Smooth muscle cell (in vitro differentiated cells): Measurements from ENCODE around the gene PLAU. TPM values are rescaled to one million over a fixed set of nuclear protein-coding genes. Genes with fewer than 3 reads are reported as not detected.

Source experiments
- DNase-seq: peaks from one replicate; lab custom pipeline; 2025; ENCODE audit not compliant: unreplicated experiment; lab: John Stamatoyannopoulos, UW
- H2AFZ ChIP-seq: fragments of 200-600 bp; sonication (generic); 2 replicates; pipeline ENCODE4 v1.6.0; 2016; ENCODE audit warnings: antibody characterized with exemption, low read depth, mild to moderate bottlenecking
- H3F3A ChIP-seq: fragments of 200-600 bp; sonication (generic); 2 replicates; pipeline ENCODE4 v1.6.0; 2017; ENCODE audit warnings: antibody characterized with exemption, low read depth
- H3K27ac ChIP-seq: fragments of 200-600 bp; sonication (generic); 2 replicates; pipeline ENCODE4 v1.5.1; 2016; ENCODE audit warnings: low read depth, mild to moderate bottlenecking
- H3K27me3 ChIP-seq: fragments of 200-600 bp; sonication (generic); 2 replicates; pipeline ENCODE4 v1.6.1; 2016; ENCODE audit warnings: low read depth, mild to moderate bottlenecking
- H3K36me3 ChIP-seq: fragments of 200-600 bp; sonication (generic); 2 replicates; pipeline ENCODE4 v1.5.1; 2016; ENCODE audit warnings: low read depth
- H3K4me1 ChIP-seq: fragments of 200-600 bp; sonication (generic); 2 replicates; pipeline ENCODE4 v1.5.1; 2016; ENCODE audit warnings: low read depth
- H3K4me2 ChIP-seq: fragments of 200-600 bp; sonication (generic); 2 replicates; pipeline ENCODE4 v1.6.0; 2016; ENCODE audit warnings: mild to moderate bottlenecking
- H3K4me3 ChIP-seq: fragments of 200-600 bp; sonication (generic); 2 replicates; pipeline ENCODE4 v1.5.1; 2016; ENCODE audit warnings: mild to moderate bottlenecking
- H3K79me2 ChIP-seq: fragments of 200-600 bp; sonication (generic); 2 replicates; pipeline ENCODE4 v1.6.0; 2016; ENCODE audit warnings: low read depth, mild to moderate bottlenecking
- H3K9ac ChIP-seq: fragments of 200-600 bp; sonication (generic); 2 replicates; pipeline ENCODE4 v1.6.0; 2016; ENCODE audit warnings: low read depth
- H3K9me3 ChIP-seq: fragments of 200-600 bp; sonication (generic); replicated peaks from 2 replicates; pipeline ENCODE4 v1.5.1; 2016; ENCODE audit warnings: low read depth
- H4K20me1 ChIP-seq: fragments of 200-600 bp; sonication (generic); 2 replicates; pipeline ENCODE4 v1.6.0; 2016; ENCODE audit warnings: low read depth
- WGBS: methylation state at CpG from one replicate; pipeline ENCODE4 v1.1.7; 2016; ENCODE audit warnings: low lambda C conversion rate; 5-methylcytosine and 5-hydroxymethylcytosine counted together
- polyA plus RNA-seq: library from polyadenylated mRNA; unstranded; fragments of >200 nt; fragmentation: Nextera tagmentation; extraction: Ambion mirVana; gene quantifications from 2 replicates; pipeline ENCODE4 v1.2.1, GENCODE V29; 2016
- total RNA-seq: library from RNA; depleted of rRNA; stranded (reverse); fragments of >200 nt; gene quantifications from 2 replicates; pipeline ENCODE4 v1.2.3, GENCODE V29; 2014
- TF ChIP-seq, protein P1 (sequence below): fragments of 200-600 bp; sonication (generic); IDR thresholded peaks from 2 replicates; pipeline ENCODE4 v1.5.1; 2017; ENCODE audit warnings: borderline replicate concordance, mild to moderate bottlenecking, antibody characterized with exemption; ENCODE audit not compliant: insufficient read depth, poor library complexity, severe bottlenecking

Gene PLAU
- total and polyA plus RNA-seq, 2 experiments from 2014 or later: 9.2 to 10.7 TPM

DNA sequence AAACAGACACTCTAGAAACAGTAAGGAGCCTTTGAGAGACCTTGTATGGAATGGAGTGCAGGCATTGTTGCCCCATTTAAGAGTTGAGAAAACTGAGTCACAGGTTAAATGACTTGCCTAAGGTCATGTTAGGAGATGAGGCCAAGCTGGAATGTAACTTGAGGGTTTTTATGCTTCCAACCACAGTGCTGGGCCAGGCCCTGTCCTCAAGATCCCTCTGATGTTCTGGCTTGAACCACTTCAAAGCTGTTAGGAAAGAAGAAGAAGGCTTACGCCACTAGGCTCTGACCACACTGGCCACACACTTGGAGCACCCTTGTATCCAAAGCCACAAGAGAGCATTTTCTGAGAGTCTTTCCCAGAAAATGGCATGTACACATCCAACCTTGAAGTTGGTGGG, 42.7 kb downstream of the PLAU start:
- Histone ChIP-seq H2AFZ (no peak overlapping the region), H3K4me3 (no peak overlapping the region), H4K20me1 (no peaks in the 10 kb centered on the region), H3K36me3 (no peaks in the 10 kb centered on the region), H3F3A (peaks cover 15% of the 10 kb centered on the region), H3K4me2 (no peak overlapping the region), H3K27ac (no peak overlapping the region), H3K9ac (no peak overlapping the region), H3K4me1 (peaks cover 7% of the 10 kb centered on the region), H3K79me2 (no peaks in the 10 kb centered on the region), H3K9me3 (no peaks in the 10 kb centered on the region), H3K27me3 (no peaks in the 10 kb centered on the region)
- DNase-seq: no peak
- WGBS: 28% methylated on average over 1 of the region's 1 CpG
- TF ChIP-seq, protein P1, sequence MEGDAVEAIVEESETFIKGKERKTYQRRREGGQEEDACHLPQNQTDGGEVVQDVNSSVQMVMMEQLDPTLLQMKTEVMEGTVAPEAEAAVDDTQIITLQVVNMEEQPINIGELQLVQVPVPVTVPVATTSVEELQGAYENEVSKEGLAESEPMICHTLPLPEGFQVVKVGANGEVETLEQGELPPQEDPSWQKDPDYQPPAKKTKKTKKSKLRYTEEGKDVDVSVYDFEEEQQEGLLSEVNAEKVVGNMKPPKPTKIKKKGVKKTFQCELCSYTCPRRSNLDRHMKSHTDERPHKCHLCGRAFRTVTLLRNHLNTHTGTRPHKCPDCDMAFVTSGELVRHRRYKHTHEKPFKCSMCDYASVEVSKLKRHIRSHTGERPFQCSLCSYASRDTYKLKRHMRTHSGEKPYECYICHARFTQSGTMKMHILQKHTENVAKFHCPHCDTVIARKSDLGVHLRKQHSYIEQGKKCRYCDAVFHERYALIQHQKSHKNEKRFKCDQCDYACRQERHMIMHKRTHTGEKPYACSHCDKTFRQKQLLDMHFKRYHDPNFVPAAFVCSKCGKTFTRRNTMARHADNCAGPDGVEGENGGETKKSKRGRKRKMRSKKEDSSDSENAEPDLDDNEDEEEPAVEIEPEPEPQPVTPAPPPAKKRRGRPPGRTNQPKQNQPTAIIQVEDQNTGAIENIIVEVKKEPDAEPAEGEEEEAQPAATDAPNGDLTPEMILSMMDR: no peak

DNA sequence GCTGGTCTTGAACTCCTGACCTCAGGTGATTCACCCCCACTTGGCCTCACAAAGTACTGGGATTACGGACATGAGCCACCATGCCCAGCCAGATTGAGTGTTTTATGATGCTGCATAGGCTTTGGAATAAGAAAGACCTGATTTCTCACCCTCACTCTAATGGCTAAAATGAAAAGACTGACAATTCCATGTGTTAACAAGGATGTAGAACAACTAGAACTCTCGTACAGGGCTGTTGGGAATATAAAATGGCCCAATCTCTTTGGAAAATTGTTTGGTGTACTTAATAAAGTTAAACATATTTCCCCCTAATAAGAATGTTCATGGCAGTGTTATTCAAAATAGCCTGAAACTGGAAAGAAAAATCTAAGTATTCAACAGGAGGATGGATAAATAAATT, 43.8 kb downstream of the PLAU start:
- Histone ChIP-seq H3K27ac (no peak overlapping the region), H3K36me3 (no peaks in the 10 kb centered on the region), H3K4me1 (peaks cover 7% of the 10 kb centered on the region), H3K4me2 (no peak overlapping the region), H3K27me3 (no peaks in the 10 kb centered on the region), H2AFZ (no peak overlapping the region), H3K9ac (no peak overlapping the region), H3K4me3 (no peak overlapping the region), H4K20me1 (no peaks in the 10 kb centered on the region), H3F3A (peaks cover 24% of the 10 kb centered on the region), H3K79me2 (no peaks in the 10 kb centered on the region), H3K9me3 (no peaks in the 10 kb centered on the region)
- no peak for DNase-seq
- TF ChIP-seq, protein P1: no peak
- WGBS: 88% methylated on average over 2 of the region's 2 CpGs

DNA sequence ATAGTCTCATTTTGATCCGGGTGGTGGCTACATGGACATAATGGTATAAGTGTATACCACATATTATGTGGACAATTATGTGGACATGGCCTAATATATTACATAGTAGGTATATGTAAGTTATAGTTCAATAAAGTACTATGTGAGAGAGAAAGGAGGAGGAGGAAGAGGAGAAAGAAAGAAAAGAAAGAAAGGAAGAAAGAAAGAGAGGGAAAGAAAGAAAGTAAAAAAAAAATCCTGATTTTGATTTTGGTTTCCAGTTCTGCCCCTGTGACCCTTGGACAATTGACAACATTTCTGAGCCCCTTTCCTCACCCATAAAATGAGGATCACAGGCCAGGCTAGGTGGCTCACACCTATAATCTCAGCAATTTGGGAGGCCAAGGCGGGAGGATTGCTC, 44.8 kb downstream of the PLAU start:
- Histone ChIP-seq H3K9me3 (no peaks in the 10 kb centered on the region), H3K4me1 (peaks cover 7% of the 10 kb centered on the region), H3K79me2 (no peaks in the 10 kb centered on the region), H4K20me1 (no peaks in the 10 kb centered on the region), H3K4me2 (no peak overlapping the region), H3K36me3 (no peaks in the 10 kb centered on the region), H3F3A (peaks cover 31% of the 10 kb centered on the region), H3K27ac (no peak overlapping the region), H3K9ac (no peak overlapping the region), H3K27me3 (no peaks in the 10 kb centered on the region), H2AFZ (no peak overlapping the region), H3K4me3 (no peak overlapping the region)
- 95% methylated on average over 2 of the region's 2 CpGs for WGBS
- DNase-seq: no peak
- TF ChIP-seq, protein P1: no peak
